GM23248 (cell line): ENCODE results near the gene CYGB. TPM values are rescaled to one million over a fixed set of nuclear protein-coding genes. Genes with fewer than 3 reads are reported as not detected.
"Not testable (repeated sequence)": the region's sequence is repeated elsewhere in the genome, so short reads cannot be mapped to it uniquely, and the experiment has no call there.

Experiments
- DNase-seq: peaks from one replicate; pipeline ENCODE4 v3.0.0-alpha.2; 2015
- H2AFZ ChIP-seq: fragments of 200-600 bp; sonication (generic); 2 replicates; pipeline ENCODE4 v1.6.1; 2016; ENCODE audit warnings: antibody characterized with exemption
- H3F3A ChIP-seq: fragments of 200-600 bp; sonication (generic); 2 replicates; pipeline ENCODE4 v1.6.1; 2016; ENCODE audit warnings: mild to moderate bottlenecking, antibody characterized with exemption, mixed run types; ENCODE audit not compliant: insufficient read depth
- H3K27ac ChIP-seq: fragments of 200-600 bp; sonication (generic); 2 replicates; pipeline ENCODE4 v1.5.1; 2016; ENCODE audit warnings: mild to moderate bottlenecking
- H3K27me3 ChIP-seq: fragments of 200-600 bp; sonication (generic); replicated peaks from 2 replicates; pipeline ENCODE4 v1.6.1; 2016; ENCODE audit warnings: mild to moderate bottlenecking; ENCODE audit not compliant: insufficient read depth
- H3K36me3 ChIP-seq: fragments of 200-600 bp; sonication (generic); 2 replicates; pipeline ENCODE4 v1.6.1; 2016; ENCODE audit warnings: low read depth, mild to moderate bottlenecking
- H3K4me1 ChIP-seq: fragments of 200-600 bp; sonication (generic); 2 replicates; pipeline ENCODE4 v1.6.1; 2016; ENCODE audit warnings: mild to moderate bottlenecking; ENCODE audit not compliant: insufficient read depth
- H3K4me2 ChIP-seq: fragments of 200-600 bp; sonication (generic); one replicate; pipeline ENCODE4 v1.6.1; 2016; ENCODE audit warnings: mild to moderate bottlenecking; ENCODE audit not compliant: unreplicated experiment
- H3K4me3 ChIP-seq: fragments of 200-600 bp; sonication (generic); 2 replicates; pipeline ENCODE4 v1.5.1; 2016; ENCODE audit warnings: mild to moderate bottlenecking
- H3K79me2 ChIP-seq: fragments of 200-600 bp; sonication (generic); 2 replicates; pipeline ENCODE4 v1.6.1; 2016; ENCODE audit warnings: mild to moderate bottlenecking; ENCODE audit not compliant: insufficient read depth
- H3K9ac ChIP-seq: fragments of 200-600 bp; sonication (generic); 2 replicates; pipeline ENCODE4 v1.6.1; 2016; ENCODE audit warnings: mild to moderate bottlenecking
- H3K9me2 ChIP-seq: fragments of 200-600 bp; sonication (generic); 2 replicates; pipeline ENCODE4 v1.6.1; 2016; ENCODE audit warnings: mixed run types, mild to moderate bottlenecking, moderate library complexity; ENCODE audit not compliant: insufficient read depth
- H3K9me3 ChIP-seq: fragments of 200-600 bp; sonication (generic); one replicate; pipeline ENCODE4 v1.6.1; 2017; ENCODE audit warnings: low read depth
- H4K20me1 ChIP-seq: fragments of 200-600 bp; sonication (generic); 2 replicates; pipeline ENCODE4 v1.6.0; 2016; ENCODE audit not compliant: insufficient read depth
- EZH2 ChIP-seq: fragments of 200-600 bp; sonication (generic); IDR thresholded peaks from 2 replicates; pipeline ENCODE4 v1.6.1; 2018; ENCODE audit warnings: antibody characterized with exemption, mild to moderate bottlenecking; ENCODE audit not compliant: insufficient read depth, poor library complexity, severe bottlenecking
- EZH2phosphoT487 ChIP-seq: fragments of 200-600 bp; sonication (generic); IDR thresholded peaks from 2 replicates; pipeline ENCODE4 v1.6.1; 2018; ENCODE audit warnings: antibody characterized with exemption, moderate library complexity, mild to moderate bottlenecking, low read depth; ENCODE audit not compliant: insufficient read depth
- WGBS, 2 experiments: methylation state at CpG; one replicate each; pipeline ENCODE4 v1.1.6; 2015 to 2017; ENCODE audit warnings: low lambda C conversion rate in 2 of 2, low coverage in 1 of 2; ENCODE audit errors: missing lambda C conversion rate in 2 of 2; 5-methylcytosine and 5-hydroxymethylcytosine counted together
- in situ Hi-C: fragments of 300-500 bp; cut with MboI; formaldehyde crosslinking; loops from 2 replicates; pipeline ENCODE4 v1.15.0; 2020
- polyA plus RNA-seq: library from polyadenylated mRNA; unstranded; fragments of >200 nt; fragmentation: Nextera tagmentation; extraction: Ambion mirVana; gene quantifications from 2 replicates; pipeline ENCODE4 v1.2.1, GENCODE V29; 2016
- total RNA-seq: library from RNA; depleted of rRNA; stranded (reverse); fragments of >200 nt; shearing (Covaris generic); gene quantifications from 2 replicates; pipeline ENCODE4 v1.2.3, GENCODE V29; 2014

Gene CYGB
- total and polyA plus RNA-seq, 2 experiments from 2014 or later = 1.1 to 8.3 TPM

DNA sequence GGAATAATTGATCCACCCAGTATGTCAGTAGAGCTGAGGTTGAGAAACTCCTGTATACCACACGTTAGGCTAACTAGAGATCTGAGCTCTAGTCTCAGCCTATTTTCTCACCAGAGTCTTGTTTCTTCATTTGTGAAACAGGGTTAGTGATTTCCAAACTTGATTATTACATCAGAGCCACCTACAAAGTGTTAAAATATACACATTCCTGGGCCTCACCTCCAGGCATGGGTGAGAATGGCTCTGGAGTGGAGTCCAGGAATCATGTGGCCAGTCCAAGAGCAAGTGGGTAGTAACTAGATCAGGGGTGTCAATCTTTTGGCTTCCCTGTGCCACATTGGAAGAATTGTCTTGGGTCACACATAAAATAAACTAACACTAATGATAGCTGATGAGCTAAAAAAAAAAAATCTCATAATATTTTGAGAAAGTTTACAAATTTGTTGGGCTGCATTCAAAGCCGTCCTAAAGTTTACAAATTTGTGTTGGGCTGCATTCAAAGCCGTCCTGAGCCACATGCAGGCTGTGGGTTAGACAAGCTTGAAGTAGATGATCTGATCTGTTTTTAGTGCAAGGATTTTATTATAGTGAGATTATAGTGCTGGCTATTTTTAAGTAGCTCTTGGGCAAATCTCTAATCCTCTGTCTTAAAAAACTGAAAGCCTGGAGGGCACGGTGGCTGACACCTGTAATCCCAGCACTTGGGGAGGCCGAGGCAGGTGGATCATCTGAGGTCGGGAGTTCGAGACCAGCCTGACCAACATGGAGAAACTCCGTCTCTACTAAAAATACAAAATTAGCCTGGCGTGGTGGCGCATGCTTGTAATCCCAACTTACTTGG is 22.7 kb upstream of the CYGB start:
- Histone ChIP-seq H3K79me2 (peaks cover 42% of the 10 kb centered on the region), H3K4me2 (peak overlapping the region; percentile 96), H3K27ac (peak overlapping the region; percentile 85), H3K9me2 (no peaks in the 10 kb centered on the region), H3K36me3 (peaks cover 19% of the 10 kb centered on the region), H3F3A (peaks cover 46% of the 10 kb centered on the region), H3K9ac (peak overlapping the region; percentile 99), H2AFZ (no peak overlapping the region), H3K4me3 (peak overlapping the region; percentile 89), H3K4me1 (peaks cover 45% of the 10 kb centered on the region), H3K27me3 (no peaks in the 10 kb centered on the region), H4K20me1 (peaks cover 15% of the 10 kb centered on the region; the same call in 1 of the 2 replicates), H3K9me3 (no peaks in the 10 kb centered on the region)
- 89 to 91% methylated on average over 10 of the region's 10 CpGs for WGBS, 2 experiments
- in situ Hi-C loops = no loop called here
- TF ChIP-seq EZH2phosphoT487 (no peak), EZH2 (no peak)
- DNase-seq = no peak

DNA sequence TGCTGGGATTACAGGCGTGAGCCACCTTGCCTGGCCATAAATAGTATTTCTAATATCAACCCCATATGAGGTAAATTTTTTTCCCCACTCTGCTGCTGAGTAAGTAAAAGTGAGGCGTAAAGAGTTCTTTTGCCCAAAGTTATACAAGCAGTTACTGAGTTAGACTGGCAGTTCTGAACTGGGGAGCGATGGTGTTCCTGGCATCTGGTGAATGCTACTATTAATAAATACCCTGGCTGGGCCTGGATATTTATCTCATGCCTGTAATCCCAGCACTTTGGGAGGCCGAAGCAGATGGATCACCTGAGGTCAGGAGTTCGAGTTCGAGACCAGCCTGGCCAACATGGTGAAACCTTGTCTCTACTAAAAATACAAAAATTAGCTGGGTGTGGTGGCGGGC is 22.0 kb upstream of the CYGB start:
- Histone ChIP-seq H3K4me3 (peak overlapping the region; percentile 89), H3K4me2 (peak overlapping the region; percentile 96), H3K27ac (peak overlapping the region; percentile 85), H3K9ac (peak overlapping the region; percentile 99), H3K79me2 (peaks cover 41% of the 10 kb centered on the region), H3F3A (peaks cover 46% of the 10 kb centered on the region), H4K20me1 (peaks cover 15% of the 10 kb centered on the region; the same call in 1 of the 2 replicates), H3K36me3 (peaks cover 13% of the 10 kb centered on the region; the same call in 1 of the 2 replicates), H3K4me1 (peaks cover 45% of the 10 kb centered on the region)
- WGBS, 2 experiments = 83 to 85% methylated on average over 7 of the region's 7 CpGs
- H2AFZ ChIP-seq, H3K9me2 ChIP-seq, H3K27me3 ChIP-seq, H3K9me3 ChIP-seq, in situ Hi-C loops, DNase-seq: not testable (repeated sequence)

DNA sequence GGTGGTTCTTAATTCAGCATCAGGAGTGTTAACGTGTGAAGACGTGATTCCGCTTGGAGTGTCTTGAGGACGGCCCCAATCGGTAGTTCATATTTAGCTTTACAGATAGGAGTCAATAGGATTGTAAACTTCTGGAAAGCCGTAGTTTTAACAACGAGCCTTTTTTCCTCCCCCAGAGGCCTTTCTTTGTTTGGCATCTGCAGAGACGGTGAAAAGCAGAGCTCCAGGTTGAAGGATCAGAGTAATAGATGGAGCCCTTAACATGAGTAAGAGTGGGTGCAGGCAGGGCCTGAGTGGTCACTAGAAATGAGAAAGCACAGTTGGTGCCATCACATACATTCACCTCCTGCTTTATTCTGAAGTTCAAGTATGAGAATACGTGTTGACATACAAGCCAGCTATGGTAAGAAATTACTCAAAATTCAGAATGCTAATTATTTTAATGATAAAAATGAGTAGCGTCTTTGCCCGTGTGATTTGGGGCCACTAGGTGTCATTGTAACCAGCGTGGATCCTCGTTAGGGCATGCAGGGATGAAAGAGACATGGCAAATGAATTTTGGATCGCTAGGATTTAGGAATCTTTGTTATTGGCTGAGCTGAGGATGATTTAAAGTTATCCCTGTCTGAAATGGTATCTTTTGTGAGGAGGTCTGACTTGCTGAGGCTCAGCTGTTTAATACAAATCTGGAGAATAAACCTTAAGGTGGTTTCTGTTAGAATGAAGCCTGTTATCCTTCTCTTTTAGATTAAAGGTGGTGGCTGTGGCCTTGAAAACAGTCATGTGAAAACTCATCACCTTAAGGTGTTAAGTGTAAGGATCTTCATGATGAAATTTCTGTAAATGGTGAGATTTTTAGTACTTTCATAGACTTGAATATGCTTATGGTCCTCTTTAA is 20.9 kb upstream of the CYGB start:
- H3K36me3 ChIP-seq = peaks cover 13% of the 10 kb centered on the region; the same call in 1 of the 2 replicates
- H3K79me2 ChIP-seq = peaks cover 41% of the 10 kb centered on the region
- H4K20me1 ChIP-seq = peaks cover 15% of the 10 kb centered on the region; the same call in 1 of the 2 replicates
- H3K27me3 ChIP-seq = no peaks in the 10 kb centered on the region
- peak overlapping the region; percentile 89 for H3K4me3 ChIP-seq
- no peaks in the 10 kb centered on the region for H3K9me3 ChIP-seq
- H3K9me2 ChIP-seq = no peaks in the 10 kb centered on the region
- peak overlapping the region; percentile 96 for H3K4me2 ChIP-seq
- in situ Hi-C loops = no loop called here
- peaks cover 45% of the 10 kb centered on the region for H3K4me1 ChIP-seq
- TF ChIP-seq EZH2phosphoT487 (no peak), EZH2 (no peak)
- peak overlapping the region; percentile 99 for H3K9ac ChIP-seq
- 1% methylated on average over 14 of the region's 14 CpGs for WGBS, 2 experiments
- peaks cover 46% of the 10 kb centered on the region for H3F3A ChIP-seq
- H3K27ac ChIP-seq = peak overlapping the region; percentile 85
- H2AFZ ChIP-seq = peak overlapping the region; percentile 97; the same call in 1 of the 2 replicates
- DNase-seq = peak; percentile 63

DNA sequence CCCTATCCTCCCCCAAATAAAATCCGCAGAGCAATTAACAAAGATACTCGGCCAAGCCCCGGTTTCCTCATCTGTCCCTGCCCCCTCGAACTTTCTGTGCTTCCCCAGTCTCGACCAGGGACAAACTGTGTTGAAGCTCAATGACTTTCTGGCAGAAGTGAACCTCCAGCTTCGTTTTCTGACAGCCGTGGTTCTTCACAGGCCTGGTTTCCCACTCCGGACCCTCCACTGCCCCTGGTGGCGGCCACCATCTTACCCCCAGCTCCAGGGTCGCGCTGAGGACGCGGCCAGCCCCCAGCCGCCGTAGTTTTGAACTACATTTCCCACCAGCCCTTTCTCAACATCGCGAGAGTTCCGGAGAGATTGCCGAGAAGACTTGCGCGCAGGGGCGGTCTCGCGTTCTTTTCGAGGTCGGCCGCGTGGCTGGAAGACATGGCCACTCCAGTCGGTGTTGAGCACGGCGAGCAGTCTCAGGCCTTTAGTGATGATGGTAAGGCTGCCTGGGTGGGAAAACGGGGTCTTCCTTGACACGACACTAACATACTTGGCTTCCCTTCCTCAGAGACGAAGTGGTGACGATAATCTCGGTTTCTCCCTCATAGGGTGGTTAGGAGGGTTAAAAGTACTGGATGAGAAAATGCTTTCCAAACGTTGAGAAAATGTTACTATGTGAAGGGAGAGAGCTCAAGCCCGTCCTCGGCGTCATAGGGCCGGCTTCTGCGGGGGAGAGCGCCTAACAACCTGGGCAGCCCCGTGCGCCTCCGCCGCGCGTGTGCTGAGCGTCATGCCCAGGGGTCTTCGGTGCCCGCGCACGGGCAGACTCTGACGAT is 20.1 kb upstream of the CYGB start:
- peaks cover 13% of the 10 kb centered on the region; the same call in 1 of the 2 replicates for H3K36me3 ChIP-seq
- DNase-seq = peak; percentile 99
- peak overlapping the region; percentile 89 for H3K4me3 ChIP-seq
- peak overlapping the region; percentile 96 for H3K4me2 ChIP-seq
- no peaks in the 10 kb centered on the region for H3K27me3 ChIP-seq
- peak overlapping the region; percentile 99 for H3K9ac ChIP-seq
- WGBS, 2 experiments = 1% methylated on average over 55 of the region's 55 CpGs
- peak overlapping the region; percentile 97 for H2AFZ ChIP-seq
- no peak for TF ChIP-seq EZH2phosphoT487
- no peak for TF ChIP-seq EZH2
- in situ Hi-C loops = no loop called here
- peaks cover 41% of the 10 kb centered on the region for H3K79me2 ChIP-seq
- no peaks in the 10 kb centered on the region for H3K9me2 ChIP-seq
- H3K9me3 ChIP-seq = no peaks in the 10 kb centered on the region
- H4K20me1 ChIP-seq = peaks cover 15% of the 10 kb centered on the region; the same call in 1 of the 2 replicates
- peaks cover 39% of the 10 kb centered on the region for H3K4me1 ChIP-seq
- peaks cover 38% of the 10 kb centered on the region for H3F3A ChIP-seq
- H3K27ac ChIP-seq = peak overlapping the region; percentile 85
